Nucleus accumbens (tissue), 56 donors: ENCODE measurements around the gene PGK1.
A peak's percentile ranks its signal among the peaks of the same experiment; 100 is the strongest.
"Not testable (repeated sequence)": the region's sequence is repeated elsewhere in the genome, so short reads cannot be mapped to it uniquely, and the experiment has no call there.

ENCODE experiments used
- DNase-seq, 56 donors: peaks; one replicate each; lab custom pipeline; 2025; lab: John Stamatoyannopoulos, UW

Gene PGK1

DNA sequence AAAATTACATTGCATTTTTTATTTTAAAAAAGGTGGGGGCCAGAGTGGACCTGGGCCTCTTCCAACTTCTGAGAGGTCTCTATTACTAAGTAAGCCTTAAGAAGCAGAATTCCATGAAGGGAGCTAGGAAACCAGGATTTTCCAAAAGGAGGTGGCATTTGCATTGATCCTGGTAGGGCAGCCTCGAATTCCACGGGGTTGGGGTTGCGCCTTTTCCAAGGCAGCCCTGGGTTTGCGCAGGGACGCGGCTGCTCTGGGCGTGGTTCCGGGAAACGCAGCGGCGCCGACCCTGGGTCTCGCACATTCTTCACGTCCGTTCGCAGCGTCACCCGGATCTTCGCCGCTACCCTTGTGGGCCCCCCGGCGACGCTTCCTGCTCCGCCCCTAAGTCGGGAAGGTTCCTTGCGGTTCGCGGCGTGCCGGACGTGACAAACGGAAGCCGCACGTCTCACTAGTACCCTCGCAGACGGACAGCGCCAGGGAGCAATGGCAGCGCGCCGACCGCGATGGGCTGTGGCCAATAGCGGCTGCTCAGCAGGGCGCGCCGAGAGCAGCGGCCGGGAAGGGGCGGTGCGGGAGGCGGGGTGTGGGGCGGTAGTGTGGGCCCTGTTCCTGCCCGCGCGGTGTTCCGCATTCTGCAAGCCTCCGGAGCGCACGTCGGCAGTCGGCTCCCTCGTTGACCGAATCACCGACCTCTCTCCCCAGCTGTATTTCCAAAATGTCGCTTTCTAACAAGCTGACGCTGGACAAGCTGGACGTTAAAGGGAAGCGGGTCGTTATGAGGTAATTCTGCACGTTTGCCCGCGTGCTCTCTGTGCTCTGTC is at the start of gene PGK1:
PGK1 (plus strand) TSS at position 626 of the 824 bp plus-strand sequence; CDS start at position 719, 93 bp downstream.
- peak; percentile 12 to 96 (median 89) for DNase-seq

- DNase-seq, result no peak
Measured at GRCh38 chrX:78063687-78064086, 40.4 kb upstream of the PGK1 start.

DNA sequence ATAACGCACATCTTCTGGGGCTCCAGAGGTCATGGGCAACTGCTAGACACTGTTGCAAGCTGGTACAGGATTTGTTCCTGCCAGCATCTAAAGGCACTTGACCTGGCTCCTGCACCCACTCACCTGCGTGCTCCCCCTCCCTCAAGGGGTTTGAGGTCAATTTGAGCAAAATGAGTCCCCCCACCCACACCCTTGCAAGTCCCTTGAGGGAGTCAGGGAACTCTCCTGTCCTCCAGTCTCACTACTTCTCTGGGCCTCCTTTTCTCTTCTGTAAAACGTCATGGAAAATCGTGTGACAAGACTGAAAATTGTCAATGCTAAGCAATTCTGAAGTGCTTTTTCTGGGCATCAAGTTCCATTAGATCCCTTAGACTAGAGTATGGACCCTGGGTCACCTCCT is 39.9 kb upstream of the PGK1 start:
- no peak for DNase-seq

DNA sequence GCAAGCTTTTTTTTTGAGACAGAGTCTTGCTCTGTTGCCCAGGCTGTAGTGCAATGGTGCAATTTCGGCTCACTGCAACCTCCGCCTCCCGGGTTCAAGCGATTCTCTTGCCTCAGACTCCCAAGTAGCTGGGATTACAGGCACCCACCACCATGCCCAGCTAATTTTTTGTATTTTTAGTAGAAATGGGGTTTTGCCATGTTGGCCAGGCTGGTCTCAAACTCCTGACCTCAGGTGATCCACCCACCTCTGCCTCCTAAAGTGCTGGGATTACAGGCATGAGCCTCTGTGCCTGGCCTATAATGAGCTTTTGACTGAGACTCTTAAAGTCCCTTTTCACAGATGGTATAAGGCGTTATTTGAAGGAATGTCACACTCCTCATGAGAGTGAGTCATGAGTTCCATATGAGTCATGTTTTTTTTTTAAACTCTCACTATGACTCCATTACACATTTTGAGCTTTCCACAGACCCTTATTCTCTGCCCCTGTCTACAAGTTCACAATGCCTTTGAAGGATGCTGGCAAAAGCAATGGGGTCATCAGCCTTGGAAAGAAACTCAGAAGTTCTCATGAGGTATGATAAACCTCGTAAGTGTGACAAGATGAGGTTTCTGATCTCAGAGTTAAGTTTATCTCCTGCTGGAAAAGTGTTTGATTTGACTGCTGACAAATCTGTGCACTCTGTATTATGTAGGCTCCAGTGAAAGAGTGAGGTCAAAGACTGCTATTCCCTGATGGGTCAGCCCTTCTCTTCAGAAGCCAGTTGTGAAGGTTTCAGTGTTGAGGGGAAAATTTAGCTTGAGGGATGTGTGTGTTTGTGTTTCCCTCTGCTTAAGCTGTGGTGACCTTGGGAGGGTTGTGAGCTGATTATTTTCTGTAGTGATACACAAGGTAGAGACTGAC is 39.1 kb upstream of the PGK1 start:
- not testable (repeated sequence) for DNase-seq

GRCh38 chrX:78066110-78066509 is 37.9 kb upstream of the PGK1 start:
- no peak for DNase-seq

DNA sequence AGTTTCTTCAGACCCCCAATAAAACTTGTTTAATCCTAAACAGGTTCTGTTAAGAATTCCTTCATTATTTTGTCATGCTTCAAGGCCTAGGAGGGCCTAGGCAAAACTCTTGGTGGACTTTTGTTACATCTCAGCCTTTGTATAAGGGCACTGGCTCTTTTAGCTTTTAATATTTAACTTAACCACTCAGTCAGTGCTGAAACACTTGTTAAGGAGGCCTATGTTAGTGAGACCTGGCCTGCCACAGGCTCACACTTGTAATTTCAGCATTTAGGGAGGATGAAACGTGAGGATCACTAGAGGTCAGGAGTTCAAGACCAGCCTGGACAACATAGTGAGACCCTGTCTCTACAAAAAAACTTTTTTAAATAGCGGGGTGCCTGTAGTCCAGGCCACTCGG is 32.7 kb upstream of the PGK1 start:
- no peak for DNase-seq

- not testable (repeated sequence) for DNase-seq
Measured at GRCh38 chrX:78073147-78074077, 30.6 kb upstream of the PGK1 start.

DNA sequence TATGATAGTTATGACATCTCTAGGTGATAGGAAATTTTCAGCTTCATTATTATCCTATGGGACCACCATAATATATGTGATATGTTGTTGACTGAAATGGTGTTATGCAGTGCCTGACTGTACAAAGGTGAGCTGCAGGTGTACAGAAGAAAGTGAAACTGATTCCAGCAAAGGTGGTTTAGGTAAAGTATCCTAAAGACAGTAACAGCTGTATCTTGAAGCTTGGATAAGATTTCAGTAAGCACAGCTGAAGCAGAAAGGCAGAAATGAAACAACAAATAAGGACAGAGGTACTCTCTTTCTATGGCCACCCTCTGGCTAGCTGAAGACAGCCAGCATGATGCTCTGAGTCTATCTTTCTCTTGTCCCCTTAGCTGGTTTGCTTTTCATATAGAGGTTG is 30.0 kb upstream of the PGK1 start:
- no peak for DNase-seq

- DNase-seq, result peak in 4 of 56 donors; percentile 0 to 13 (median 2)
Measured at GRCh38 chrX:78075787-78076389, 28.2 kb upstream of the PGK1 start.

- DNase-seq, result not testable (repeated sequence)
Measured at GRCh38 chrX:78081413-78081812, 22.6 kb upstream of the PGK1 start.

DNA sequence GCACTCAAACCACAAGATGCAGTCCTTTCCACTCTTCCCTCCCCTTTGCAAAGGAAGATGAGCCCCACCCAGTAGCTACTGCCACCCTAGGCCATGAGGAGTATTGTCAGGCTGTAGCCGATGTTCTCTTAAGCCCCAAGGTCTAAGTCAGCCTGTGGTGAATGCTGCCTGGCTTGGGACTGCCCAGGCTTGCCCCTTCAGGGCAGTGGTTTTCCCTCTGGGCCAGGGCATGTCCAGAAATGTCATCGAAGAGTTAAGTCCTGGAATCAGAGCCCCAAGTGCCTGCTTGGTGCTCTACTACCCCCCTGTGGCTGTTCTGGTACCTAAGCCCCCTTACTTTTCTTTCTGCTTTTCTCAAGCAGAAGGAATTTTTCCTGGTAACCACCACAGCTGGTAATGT is 11.8 kb upstream of the PGK1 start:
- DNase-seq, result no peak

DNA sequence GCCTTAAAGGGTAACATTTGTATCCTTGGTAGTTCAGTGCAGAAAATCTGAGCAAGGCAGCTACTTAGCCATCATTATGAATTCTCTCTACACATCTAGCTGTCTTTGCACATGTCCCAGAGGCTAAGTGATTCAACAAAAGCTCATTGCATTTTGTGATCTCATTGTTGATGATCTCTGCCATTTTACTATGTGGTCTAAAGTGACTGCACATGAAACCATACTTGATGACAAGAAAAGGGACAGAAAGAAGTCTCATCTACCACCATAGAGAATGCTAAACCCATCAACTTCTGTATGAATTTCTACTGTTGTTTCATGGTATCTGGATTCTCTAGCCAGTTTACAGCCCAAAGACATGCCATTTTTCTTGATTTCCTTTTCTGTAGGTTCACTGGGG is 5.9 kb upstream of the PGK1 start:
- DNase-seq, result no peak

- DNase-seq, result no peak
Measured at GRCh38 chrX:78102091-78102490, 2.0 kb upstream of the PGK1 start.

DNA sequence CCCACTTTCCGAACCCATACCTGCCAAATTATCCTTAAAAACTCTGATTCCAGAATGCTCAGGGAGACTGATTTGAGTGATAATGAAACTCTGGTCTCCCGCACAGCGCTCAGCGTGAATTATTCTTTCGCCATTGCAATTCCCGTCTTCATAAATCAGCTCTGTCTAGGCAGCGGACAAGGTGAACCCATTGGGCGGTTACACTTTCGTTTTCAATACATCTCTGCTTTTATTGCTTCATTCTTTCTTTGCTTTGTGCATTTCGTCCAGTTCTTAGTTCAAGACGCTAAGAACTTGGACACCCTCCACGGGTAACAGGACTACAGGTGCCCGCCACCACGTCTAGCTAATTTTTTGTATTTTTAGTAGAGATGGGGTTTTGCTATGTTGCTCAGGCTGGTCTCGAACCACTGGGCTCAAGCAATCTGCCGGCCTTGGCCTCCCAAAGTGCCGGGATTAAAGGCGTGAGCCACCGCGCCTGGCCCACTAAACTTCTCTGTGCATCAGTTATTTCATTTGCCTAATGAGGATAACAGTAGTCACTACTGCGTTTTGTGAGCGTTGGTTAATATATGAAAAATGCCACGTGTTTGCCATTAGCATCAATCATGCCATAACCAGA is 936 bp upstream of the PGK1 start:
- DNase-seq, result no peak

DNA sequence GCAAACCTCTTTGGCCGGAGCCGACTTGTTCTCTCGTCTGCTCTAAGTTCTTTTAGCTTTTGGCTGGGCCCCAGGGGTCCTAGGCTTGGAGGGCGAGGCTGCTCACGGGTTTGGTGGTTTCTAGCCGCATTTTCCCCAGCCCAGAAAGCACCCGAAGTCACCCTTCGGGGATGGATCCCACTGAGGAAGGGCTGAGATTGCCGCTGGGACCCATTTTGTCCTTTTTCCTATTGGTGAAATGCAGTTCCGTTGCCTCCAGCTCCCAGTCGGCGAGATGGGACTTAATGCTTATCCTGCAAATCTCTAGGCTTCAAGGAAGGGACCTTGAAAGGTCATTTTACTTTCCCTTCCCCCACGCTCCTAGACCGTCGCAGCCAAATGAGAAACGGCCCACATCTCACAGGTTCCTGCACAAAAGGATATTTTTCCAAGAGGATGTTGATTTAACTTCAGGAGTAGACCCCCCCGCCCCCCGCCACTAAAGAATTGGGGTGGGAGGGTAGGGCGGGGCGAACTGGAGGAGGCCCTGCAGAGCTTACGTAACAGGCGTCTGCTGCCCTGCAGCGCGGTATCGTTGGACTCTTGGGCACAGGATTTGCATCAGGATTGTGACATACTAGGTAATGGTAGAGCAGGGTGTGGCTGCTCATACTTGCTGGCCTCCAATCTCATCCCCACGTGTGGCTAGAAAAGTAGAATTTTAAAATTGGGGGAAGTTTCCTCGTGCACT is 564 bp downstream of the PGK1 start:
- DNase-seq, result peak in 31 of 56 donors; percentile 0 to 39 (median 10)

DNA sequence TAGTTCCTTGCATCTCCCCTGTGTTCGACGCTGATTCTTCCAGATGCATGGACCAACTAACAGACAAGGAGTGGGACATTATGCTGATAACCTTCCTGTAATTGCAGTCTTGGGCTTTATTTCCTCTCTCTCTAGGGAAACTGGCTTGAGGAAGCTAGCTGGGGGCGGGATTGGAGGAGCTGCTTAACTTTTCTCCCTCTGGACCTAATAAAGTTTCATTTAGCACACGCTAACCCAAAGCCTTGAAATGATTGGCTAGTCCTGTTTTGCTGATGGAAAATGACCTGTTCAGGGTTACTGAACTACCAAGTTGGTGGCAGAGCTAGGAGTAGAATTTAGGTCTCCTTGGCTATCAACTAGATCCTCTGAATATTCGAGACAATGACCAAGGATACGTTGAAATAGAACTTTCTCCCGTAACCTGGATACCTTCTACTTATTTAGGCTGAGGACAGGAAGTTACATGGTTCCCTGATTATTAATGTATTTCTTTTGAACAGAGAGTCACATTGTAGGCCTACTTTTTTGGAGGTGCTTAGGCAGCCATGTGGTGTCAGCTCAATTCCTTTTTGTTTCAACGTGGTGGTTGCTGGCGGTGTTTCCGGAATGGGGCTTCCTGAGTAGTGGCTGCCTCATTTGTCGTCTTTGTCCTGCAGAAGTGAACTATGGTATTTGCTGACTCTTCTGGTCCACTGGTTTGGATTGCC is 2.0 kb downstream of the PGK1 start:
- no peak for DNase-seq

- no peak for DNase-seq
Measured at GRCh38 chrX:78106651-78106986, 2.6 kb downstream of the PGK1 start.

DNA sequence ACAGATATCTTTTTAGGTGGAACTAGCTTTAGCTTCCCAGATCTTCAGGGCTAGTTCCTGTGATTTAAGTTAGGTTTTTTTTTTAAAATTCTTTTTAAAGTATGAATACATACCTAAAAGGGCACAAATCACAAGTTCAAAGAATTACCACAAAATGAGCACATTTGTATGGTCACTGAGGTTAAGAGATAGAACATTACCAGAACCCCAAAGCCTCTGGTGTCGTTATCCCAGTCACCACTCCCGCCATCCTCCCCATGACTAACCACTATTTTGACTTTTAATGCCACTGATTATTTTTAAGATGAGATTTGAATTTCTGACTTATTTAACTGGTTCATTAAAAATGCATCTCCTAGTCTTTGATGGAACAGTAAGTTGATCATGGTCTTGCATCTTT is 5.4 kb downstream of the PGK1 start:
- DNase-seq, result no peak
